Natural killer cell (primary cell): ENCODE measurements around the gene REXO4. TPM values are rescaled to one million over a fixed set of nuclear protein-coding genes. Genes with fewer than 3 reads are reported as not detected.

Experiments used
- ATAC-seq, 3 donors: fragments of 150-1000 bp in 2 of 3; fragments of 200-7000 bp in 1 of 3; cut with Tn5 transposase; 1 replicate in 1 of 3; 2 replicates in 2 of 3; pipeline ENCODE4 v1.10.0; 2021; ENCODE audit warnings: mild to moderate bottlenecking in 2 of 3, moderate library complexity in 2 of 3
- DNase-seq, 2 donors: peaks; one replicate each; pipeline versions ENCODE4 v3.0.0 to v3.0.0-alpha.2; 2013 to 2021; ENCODE audit warnings: mixed read lengths in 1 of 2
- H3K27ac ChIP-seq: one replicate; pipeline ENCODE4 v1.5.1; 2013; ENCODE audit warnings: mild to moderate bottlenecking, low read length
- H3K27me3 ChIP-seq: one replicate; pipeline ENCODE4 v1.6.1; 2013; ENCODE audit warnings: low read length; ENCODE audit not compliant: control insufficient read depth, insufficient read depth
- H3K36me3 ChIP-seq: one replicate; pipeline ENCODE4 v1.6.1; 2013; ENCODE audit warnings: low read length; ENCODE audit not compliant: control insufficient read depth, insufficient read depth
- H3K4me1 ChIP-seq: one replicate; pipeline ENCODE4 v1.6.1; 2013; ENCODE audit warnings: low read length; ENCODE audit not compliant: control insufficient read depth, insufficient read depth
- H3K4me3 ChIP-seq: one replicate; pipeline ENCODE4 v1.5.1; 2013; ENCODE audit warnings: low read length
- H3K9me3 ChIP-seq: one replicate; pipeline ENCODE4 v1.6.1; 2013; ENCODE audit warnings: low read length; ENCODE audit not compliant: control insufficient read depth, insufficient read depth
- H3K27ac Mint-ChIP-seq, 2 donors: one replicate each; pipeline ENCODE4 v1.8.0; 2022; ENCODE audit warnings: mild to moderate bottlenecking in 2 of 2, mixed read lengths in 2 of 2, moderate library complexity in 1 of 2
- H3K27me3 Mint-ChIP-seq, 2 donors: one replicate each; pipeline ENCODE4 v1.8.0; 2022; ENCODE audit warnings: low read depth in 2 of 2, mixed read lengths in 2 of 2
- H3K36me3 Mint-ChIP-seq: one replicate; pipeline ENCODE4 v1.8.0; 2022; ENCODE audit warnings: mixed read lengths
- H3K4me1 Mint-ChIP-seq, 2 donors: one replicate each; pipeline ENCODE4 v1.8.0; 2022; ENCODE audit warnings: mixed read lengths in 2 of 2
- H3K4me3 Mint-ChIP-seq: one replicate; pipeline ENCODE4 v1.8.0; 2022; ENCODE audit warnings: mild to moderate bottlenecking, moderate library complexity, mixed read lengths
- H3K9me3 Mint-ChIP-seq, 2 donors: one replicate each; pipeline ENCODE4 v1.8.0; 2022; ENCODE audit warnings: mixed read lengths in 2 of 2
- CTCF ChIP-seq: fragments of 200-600 bp; IDR thresholded peaks from one replicate; pipeline ENCODE4 v1.8.0; 2022; ENCODE audit warnings: antibody characterized with exemption
- WGBS: methylation state at CpG from one replicate; pipeline ENCODE4 v1.1.7; 2013; ENCODE audit warnings: missing lambda C conversion rate; ENCODE audit not compliant: insufficient coverage; 5-methylcytosine and 5-hydroxymethylcytosine counted together
- intact Hi-C: fragments of 100-400 bp; cut with micrococcal nuclease; formaldehyde crosslinking; loops from one replicate; pipeline ENCODE4 v1.14.2; 2022
- total RNA-seq, 4 donors: library from RNA; stranded (reverse); fragments of 120-200 nt in 1 of 4; gene quantifications; one replicate each; pipeline versions ENCODE4 v1.2.3 to v1.2.4, GENCODE V29; 2013 to 2022

REXO4 gene
- total RNA-seq, 3 donors from 2014 or later (not counting 1 experiment from before 2014, with no cell fraction given), result 14.2 to 21.6 (median 18.8) TPM

GRCh38 chr9:133385452-133385851, 32.4 kb downstream of the REXO4 start:
- H3K4me1 ChIP-seq, result no peaks in the 10 kb centered on the region
- no peak overlapping the region for H3K4me3 Mint-ChIP-seq
- no peak for DNase-seq
- no peak for TF ChIP-seq CTCF
- H3K27ac ChIP-seq, result no peak overlapping the region
- H3K27ac Mint-ChIP-seq, result no peak overlapping the region
- H3K4me3 ChIP-seq, result no peak overlapping the region
- H3K27me3 Mint-ChIP-seq, result peaks cover 0 to 4% of the 10 kb centered on the region in 2 donors
- H3K9me3 Mint-ChIP-seq, result no peaks in the 10 kb centered on the region
- H3K4me1 Mint-ChIP-seq, result no peaks in the 10 kb centered on the region
- H3K36me3 ChIP-seq, result no peaks in the 10 kb centered on the region
- no peaks in the 10 kb centered on the region for H3K27me3 ChIP-seq
- H3K36me3 Mint-ChIP-seq, result no peaks in the 10 kb centered on the region
- ATAC-seq, result no peak
- WGBS, result 89% methylated on average over 14 of the region's 14 CpGs
- no peaks in the 10 kb centered on the region for H3K9me3 ChIP-seq
- intact Hi-C loops, result no loop called here

GRCh38 chr9:133384736-133385321, 33.0 kb downstream of the REXO4 start:
- H3K27me3 ChIP-seq, result no peaks in the 10 kb centered on the region
- Mint-ChIP-seq H3K4me3 (no peak overlapping the region), H3K9me3 (no peaks in the 10 kb centered on the region), H3K36me3 (no peaks in the 10 kb centered on the region), H3K27me3 (peaks cover 0 to 4% of the 10 kb centered on the region in 2 donors), H3K27ac (no peak overlapping the region), H3K4me1 (no peaks in the 10 kb centered on the region)
- no peaks in the 10 kb centered on the region for H3K9me3 ChIP-seq
- ATAC-seq (no peak), DNase-seq (no peak)
- intact Hi-C loops, result no loop called here
- no peaks in the 10 kb centered on the region for H3K4me1 ChIP-seq
- TF ChIP-seq CTCF, result no peak
- no peaks in the 10 kb centered on the region for H3K36me3 ChIP-seq
- no peak overlapping the region for H3K27ac ChIP-seq
- WGBS, result 96% methylated on average over 17 of the region's 17 CpGs
- no peak overlapping the region for H3K4me3 ChIP-seq

- 85% methylated on average over 3 of the region's 3 CpGs for WGBS
- intact Hi-C loops, result no loop called here
- DNase-seq (no peak), ATAC-seq (peak in 1 of 3 donors; percentile 15)
- no peak overlapping the region for H3K4me3 ChIP-seq
- H3K36me3 ChIP-seq, result no peaks in the 10 kb centered on the region
- no peak overlapping the region for H3K27ac Mint-ChIP-seq
- TF ChIP-seq CTCF, result no peak
- no peaks in the 10 kb centered on the region for H3K9me3 Mint-ChIP-seq
- no peaks in the 10 kb centered on the region for H3K4me1 Mint-ChIP-seq
- H3K36me3 Mint-ChIP-seq, result no peaks in the 10 kb centered on the region
- H3K27ac ChIP-seq, result no peak overlapping the region
- H3K27me3 Mint-ChIP-seq, result no peaks in the 10 kb centered on the region
- H3K4me3 Mint-ChIP-seq, result no peak overlapping the region
- no peaks in the 10 kb centered on the region for H3K27me3 ChIP-seq
- no peaks in the 10 kb centered on the region for H3K4me1 ChIP-seq
- no peaks in the 10 kb centered on the region for H3K9me3 ChIP-seq
Measured at GRCh38 chr9:133383438-133383837, 34.4 kb downstream of the REXO4 start.
